Measurements from ENCODE around the gene PDZRN4.
"Not testable (repeated sequence)": the region's sequence is repeated elsewhere in the genome, so short reads cannot be mapped to it uniquely, and the experiment has no call there.

The PDZRN4 gene

DNA sequence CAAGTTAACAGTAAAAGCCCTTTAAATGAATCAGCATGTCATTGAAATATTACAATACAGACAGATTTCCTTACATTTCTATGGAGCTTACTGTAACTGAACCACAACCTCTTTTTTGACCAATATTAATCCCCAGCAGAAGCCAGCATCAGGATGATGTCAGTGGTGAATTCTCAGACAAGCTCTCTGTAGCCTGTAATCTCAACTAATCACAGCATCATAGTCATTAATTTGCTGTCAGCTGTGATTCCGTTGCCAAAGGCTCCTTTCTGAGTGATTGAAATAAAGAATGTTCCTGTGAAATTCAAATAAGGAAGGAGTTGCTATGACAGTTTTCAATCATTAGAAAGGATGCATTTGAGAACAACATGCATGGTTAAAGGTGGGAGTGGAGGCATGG is 323.1 kb downstream of the PDZRN4 start:
- DNase-seq (ENCODE audit: low read depth, low spot score) = no peak

- no peak for DNase-seq (ENCODE audit: low read depth, low spot score)
Measured at GRCh38 chr12:41512497-41512896, 324.4 kb downstream of the PDZRN4 start.

DNA sequence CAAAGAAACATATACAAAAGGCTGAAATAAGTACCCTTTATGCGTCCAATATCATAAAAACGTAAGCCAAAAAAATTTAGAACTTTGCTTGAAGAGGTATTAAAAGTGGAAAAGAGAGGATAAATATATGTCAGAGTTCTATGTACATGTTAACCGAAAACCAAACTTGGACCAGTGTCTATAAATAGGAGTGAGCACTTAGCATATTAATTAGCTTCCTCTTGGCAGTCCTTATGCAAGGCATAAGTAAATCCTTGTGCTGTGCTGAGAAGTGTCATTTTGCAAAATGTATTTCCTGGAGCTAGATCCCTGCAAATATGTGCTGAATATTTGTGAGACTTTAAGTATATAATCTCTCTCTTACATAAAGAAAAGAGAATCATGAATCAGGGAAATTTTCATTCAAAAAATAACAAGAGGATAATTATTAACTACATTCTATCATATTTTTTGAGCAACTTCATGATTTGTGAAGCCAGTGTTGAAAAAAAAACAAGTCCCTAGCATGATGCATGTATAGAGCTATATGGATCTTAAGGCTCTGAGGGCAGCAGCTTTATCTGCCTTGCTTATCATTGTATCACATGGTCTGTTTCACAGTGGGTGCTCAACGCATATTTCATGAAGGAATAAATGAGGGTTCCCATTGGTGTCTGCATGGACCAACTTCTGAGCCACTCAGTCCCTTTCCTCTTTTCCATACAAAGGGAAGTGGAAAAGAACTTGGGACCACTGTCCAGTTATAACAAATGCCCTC is 326.1 kb downstream of the PDZRN4 start:
- no peak for DNase-seq (ENCODE audit: low read depth, low spot score)

DNA sequence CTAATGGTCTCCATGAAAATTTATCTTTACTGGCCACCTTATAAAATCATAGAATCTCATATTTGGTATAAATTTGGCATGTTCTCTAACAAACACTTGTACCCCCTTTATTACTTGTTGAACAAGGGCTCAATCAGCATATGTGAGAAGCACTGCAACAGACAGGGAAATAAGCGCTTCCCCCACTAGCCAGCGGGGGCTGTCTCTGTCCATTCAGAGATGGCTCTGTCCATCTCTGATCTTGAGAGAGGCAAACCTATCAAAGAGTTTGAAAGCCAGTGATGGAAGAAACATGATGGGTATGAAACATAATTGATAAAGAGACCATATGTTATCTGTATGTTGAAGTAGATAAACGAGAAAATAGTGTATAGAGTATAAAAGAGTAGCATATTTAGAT is 326.8 kb downstream of the PDZRN4 start:
- DNase-seq (ENCODE audit: low read depth, low spot score) = no peak

DNA sequence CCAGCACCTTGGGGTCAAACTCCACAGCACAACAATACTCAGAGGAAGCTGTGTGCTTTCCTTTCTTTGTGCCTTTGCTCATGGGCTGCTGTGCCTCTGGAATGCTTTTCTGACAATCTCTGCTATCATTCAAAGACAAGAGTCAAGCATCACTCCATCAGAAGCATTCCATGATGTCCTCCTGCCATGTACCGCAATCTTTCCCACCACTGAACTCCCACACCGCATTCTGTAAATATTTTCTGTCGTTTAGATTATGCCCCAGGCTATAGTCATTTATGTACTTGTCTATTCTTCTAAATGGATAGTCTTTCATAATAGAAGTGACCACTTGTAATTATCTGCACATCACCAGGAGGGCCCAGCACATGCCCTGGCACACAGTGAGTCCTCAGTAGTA is 327.8 kb downstream of the PDZRN4 start:
- DNase-seq (ENCODE audit: low read depth, low spot score) = no peak

DNA sequence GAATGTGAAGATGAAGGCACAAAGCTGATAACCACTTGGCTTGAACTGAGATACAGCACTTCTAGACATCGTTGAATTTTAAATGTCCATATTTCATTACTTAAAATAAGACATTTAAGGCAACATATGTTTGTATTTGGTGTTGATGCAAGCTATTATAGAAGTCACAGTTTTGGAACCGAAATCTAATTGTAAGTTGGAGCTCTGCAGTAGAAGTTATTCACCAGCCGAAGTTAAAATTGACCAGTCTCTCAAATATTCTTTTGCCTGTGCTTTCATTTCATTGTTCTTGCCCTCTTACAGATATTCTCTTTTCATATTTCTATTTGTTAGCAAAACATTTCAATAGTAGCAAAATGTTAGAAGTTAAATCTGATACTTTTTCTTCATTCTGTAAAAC is 332.7 kb downstream of the PDZRN4 start:
- DNase-seq (ENCODE audit: low read depth, low spot score) = no peak

GRCh38 chr12:41521872-41522379 is 333.8 kb downstream of the PDZRN4 start:
- no peak for DNase-seq (ENCODE audit: low read depth, low spot score)

DNA sequence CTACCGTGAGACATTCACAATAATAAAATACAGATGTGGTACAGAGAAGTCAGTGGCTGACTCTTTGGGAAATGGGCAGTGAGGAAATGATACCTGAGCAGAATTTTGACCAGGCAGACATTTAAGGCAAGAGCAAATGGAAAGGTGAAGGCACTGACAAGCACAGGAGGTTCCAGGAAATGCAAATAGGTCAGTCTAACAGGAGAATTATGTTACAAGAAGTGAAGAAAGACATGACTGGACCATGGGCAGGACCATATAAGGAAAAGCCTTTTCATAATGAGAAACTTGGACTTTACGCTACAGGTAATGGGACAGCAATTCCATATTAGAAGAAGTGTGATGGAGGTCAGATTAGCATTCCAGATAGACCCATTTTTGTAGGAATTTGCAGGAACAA is 338.9 kb downstream of the PDZRN4 start:
- no peak for DNase-seq (ENCODE audit: low read depth, low spot score)

GRCh38 chr12:41527534-41528116 is 339.5 kb downstream of the PDZRN4 start:
- no peak for DNase-seq (ENCODE audit: low read depth, low spot score)

DNA sequence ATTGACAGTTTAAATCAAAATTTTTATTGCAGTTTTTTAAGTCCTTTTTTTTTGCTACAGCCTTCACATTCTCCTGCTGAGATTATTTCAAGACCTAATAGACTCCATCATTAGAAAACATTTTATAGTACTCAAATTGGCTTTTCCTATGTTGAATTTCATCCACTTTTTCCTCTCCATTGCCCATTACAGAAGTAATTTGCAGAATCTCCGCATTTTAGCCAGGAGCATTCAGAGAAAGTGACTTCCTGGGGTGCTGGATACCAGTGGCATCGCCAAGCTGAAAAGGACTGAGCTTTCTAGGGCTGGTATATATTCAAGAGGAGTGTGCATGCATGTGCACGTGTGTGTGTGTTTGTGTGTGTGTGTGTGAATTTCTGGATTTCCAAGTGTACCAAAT is 340.8 kb downstream of the PDZRN4 start:
- no peak for DNase-seq (ENCODE audit: low read depth, low spot score)

DNA sequence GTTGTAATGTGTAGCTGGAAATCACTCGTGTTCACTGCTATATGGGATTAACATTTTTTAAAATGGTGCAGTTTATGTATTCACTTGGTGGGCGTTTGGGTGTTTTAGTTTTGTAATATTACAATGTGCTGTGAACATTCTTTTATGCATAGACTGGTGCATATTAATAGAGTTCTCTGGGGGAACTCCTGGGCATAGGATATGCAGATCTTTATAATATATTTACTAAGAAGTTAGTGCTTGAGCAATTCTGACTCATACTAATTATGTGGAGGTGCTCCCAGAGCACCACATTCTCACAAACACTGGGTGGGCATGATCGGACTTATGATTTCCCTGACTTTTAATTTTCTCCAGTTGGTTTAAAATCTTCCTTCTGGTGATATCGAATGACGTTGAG is 342.3 kb downstream of the PDZRN4 start:
- no peak for DNase-seq (ENCODE audit: low read depth, low spot score)

- no peak for DNase-seq (ENCODE audit: low read depth, low spot score)
Measured at GRCh38 chr12:41531147-41531829, 343.2 kb downstream of the PDZRN4 start.

DNA sequence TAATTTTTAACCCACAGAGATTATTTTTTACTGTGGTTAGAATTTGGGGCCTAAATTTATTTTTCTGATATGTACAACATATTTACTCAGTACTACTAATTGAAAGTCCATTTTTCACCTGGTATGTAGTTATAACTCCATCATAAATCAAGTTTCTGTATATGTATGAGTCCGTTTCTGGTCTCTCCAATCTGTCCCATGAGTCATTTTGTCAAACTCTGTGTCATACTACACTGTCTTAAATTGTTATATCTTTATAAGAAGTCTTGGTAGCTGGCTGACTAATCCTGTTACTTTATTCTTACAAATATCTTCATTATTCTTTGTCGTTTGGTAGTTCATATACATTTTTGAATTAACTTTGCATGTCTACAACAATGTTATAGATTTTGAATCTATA is 344.0 kb downstream of the PDZRN4 start:
- no peak for DNase-seq (ENCODE audit: low read depth, low spot score)

DNA sequence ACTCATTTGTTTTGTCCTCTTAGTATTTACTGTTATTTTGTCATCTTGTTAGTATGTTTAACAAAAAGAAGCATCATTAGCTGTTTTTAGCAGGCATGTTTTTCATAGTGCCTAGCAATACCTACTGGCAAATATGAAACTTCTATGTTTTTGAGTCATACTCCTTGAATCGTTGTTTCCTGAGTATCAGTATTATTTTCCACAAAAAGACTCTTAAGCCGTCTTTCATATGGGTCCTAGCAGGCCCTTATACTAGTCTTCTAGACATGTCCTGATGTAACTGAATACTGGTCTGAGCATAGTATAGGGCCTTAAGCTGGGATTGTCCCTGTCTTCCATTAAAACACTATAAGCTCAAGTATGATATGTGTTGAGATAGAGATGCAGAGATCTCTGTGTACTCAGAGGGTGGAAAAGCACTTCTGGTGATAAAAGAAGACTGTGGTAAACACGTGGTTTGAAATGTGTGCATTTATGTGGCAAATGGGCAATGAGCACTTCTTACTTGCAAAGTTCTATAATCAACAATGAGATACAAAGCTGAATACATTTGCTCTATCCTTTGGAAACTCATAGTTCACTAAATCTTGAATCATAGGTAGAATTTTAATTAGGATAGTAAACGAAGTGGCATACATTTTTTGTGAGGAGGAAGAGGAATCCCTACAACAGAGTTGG is 348.8 kb downstream of the PDZRN4 start:
- no peak for DNase-seq (ENCODE audit: low read depth, low spot score)

DNA sequence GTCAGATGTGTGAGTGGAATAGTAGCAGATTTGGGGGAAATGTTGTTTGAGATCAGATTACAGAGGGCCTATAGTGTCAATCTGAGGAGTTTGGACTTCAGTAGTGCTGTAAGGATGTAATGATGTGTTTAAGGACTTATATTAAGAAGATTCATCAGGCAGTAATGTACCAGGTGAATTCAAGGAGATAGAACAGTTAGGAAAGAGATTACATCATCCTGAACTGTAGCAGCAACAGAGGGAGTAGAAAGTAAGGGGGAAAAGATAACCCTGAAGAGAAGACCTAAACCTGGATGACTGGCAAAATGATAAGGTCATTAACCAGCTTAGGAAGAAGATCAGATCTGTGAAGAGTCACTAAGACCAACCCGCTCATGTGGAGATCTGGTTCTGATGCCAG is 349.4 kb downstream of the PDZRN4 start:
- DNase-seq (ENCODE audit: low read depth, low spot score) = no peak

GRCh38 chr12:41545761-41546160 is 357.6 kb downstream of the PDZRN4 start:
- DNase-seq (ENCODE audit: low read depth, low spot score) = no peak

DNA sequence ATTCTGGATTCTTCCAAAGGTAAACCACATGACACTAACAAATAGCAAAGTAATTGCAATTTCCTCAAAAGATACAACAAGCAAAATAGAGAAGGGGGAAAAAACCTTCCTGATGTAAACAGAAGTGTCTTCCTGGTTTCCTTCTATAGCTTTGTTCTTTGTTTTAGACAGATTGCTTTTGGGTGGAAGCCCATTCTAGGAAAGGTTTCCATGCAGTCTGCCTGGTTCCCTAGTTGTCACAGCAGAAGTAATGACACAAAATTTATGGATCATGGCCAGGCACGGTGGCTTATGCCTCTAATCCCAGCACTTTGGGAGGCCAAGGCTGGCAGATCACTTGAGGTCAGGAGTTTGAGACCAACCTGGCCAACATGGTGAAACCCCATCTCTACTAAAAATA is 359.0 kb downstream of the PDZRN4 start:
- DNase-seq (ENCODE audit: low read depth, low spot score) = not testable (repeated sequence)

GRCh38 chr12:41548926-41549325 is 360.8 kb downstream of the PDZRN4 start:
- DNase-seq (ENCODE audit: low read depth, low spot score) = no peak

DNA sequence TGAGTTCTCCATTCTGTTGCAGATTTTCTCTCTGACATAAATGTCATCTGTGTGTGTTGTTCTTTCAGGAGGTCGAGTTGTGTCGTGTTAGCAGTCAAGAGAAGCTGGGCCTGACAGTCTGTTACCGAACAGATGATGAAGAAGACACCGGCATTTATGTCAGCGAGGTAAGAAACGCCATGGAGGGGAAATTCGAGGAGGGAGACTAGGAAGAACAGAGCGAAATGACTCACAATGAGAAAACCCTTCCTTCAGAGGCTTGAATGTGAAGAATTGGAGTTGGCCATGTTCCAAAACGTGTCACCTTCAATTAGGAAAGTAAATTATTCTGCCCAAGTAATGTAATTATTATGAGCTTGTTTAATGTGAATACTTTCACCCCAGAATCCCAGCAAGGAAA is 364.5 kb downstream of the PDZRN4 start:
- DNase-seq (ENCODE audit: low read depth, low spot score) = no peak

DNA sequence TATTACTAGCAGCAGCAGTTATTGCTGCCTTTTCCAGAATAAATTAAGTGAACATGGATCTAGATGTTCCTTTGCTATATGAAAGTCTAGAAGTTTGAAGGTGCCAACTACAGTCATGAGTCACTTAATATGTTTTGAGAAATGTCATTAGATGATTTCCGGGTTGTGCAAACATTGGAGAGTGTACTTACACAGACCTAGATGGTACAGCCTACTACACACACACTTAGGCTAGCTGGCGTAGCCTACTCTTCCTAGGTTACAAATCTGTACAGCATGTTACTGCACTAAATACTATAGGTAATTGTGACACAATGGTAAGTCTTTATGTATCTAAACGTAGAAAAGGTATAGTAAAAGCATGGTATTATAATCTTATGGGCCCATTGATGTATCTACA is 368.1 kb downstream of the PDZRN4 start:
- no peak for DNase-seq (ENCODE audit: low read depth, low spot score)

- no peak for DNase-seq (ENCODE audit: low read depth, low spot score)
Measured at GRCh38 chr12:41557344-41557743, 369.2 kb downstream of the PDZRN4 start.

DNA sequence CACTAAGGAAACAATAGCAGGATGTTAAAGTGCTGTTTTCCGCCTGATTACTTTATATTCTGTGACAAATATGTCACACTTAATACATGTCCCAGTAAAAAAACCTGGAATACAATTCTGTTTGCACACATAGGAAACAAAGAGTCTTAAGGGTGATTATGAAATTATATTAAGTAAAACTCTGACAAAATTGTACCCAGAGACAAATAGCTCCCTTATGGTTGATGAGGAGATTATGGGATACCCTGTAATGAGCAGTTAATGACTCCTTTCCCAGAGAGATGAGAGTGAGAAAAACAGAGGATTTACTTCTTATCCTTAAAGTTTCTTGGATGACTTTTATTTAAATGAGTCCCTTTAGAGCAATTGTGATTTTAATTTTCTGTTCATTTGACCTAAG is 370.6 kb downstream of the PDZRN4 start:
- no peak for DNase-seq (ENCODE audit: low read depth, low spot score)

Data from ELF-1 (cell line).